HCT116 (cell line): ENCODE measurements around the gene ZNRF3. TPM values are rescaled to one million over a fixed set of nuclear protein-coding genes. Genes with fewer than 3 reads are reported as not detected.
A peak's percentile ranks its signal among the peaks of the same experiment; 100 is the strongest.

Source experiments
- ATAC-seq: fragments of 200-7000 bp; cut with Tn5 transposase; 2 replicates; pipeline ENCODE4 v1.9.1; 2020; ENCODE audit warnings: mild to moderate bottlenecking, moderate library complexity
- BruUV-seq: library from RNA; stranded (reverse); fragments of 400-500 nt; replicated peaks from 2 replicates; lab custom pipeline; 2021; lab: Mats Ljungman, UMichigan
- CTCF ChIA-PET: fragments of 300-600 bp; sonication (Branson Sonifier 250); formaldehyde crosslinking; loops from one replicate; lab custom pipeline; 2021; ENCODE audit warnings: antibody characterized with exemption; lab: Charles Lee
- POLR2A ChIA-PET: fragments of 300-600, 350-600 bp; sonication (Branson Sonifier 250); formaldehyde crosslinking; loops from one replicate; lab custom pipeline; 2021; ENCODE audit warnings: antibody characterized with exemption; lab: Charles Lee
- RAD21 ChIA-PET, 2 experiments: fragments of 300-600 bp; sonication (Branson Sonifier 250); formaldehyde crosslinking; loops; one replicate each; lab custom pipeline; 2023; ENCODE audit warnings: low total read pairs in 2 of 2; ENCODE audit not compliant: uncharacterized antibody in 2 of 2, unreplicated experiment in 2 of 2, low non-redundant PET in 1 of 2; lab: Charles Lee
- DNase-seq: peaks from one replicate; pipeline ENCODE4 v3.0.0-alpha.2; 2010; ENCODE audit warnings: low read depth, low spot score
- H2AFZ ChIP-seq: fragments of 200-600 bp; shearing (Covaris generic), sonication (generic); 2 replicates; pipeline ENCODE4 v1.6.1; 2017; ENCODE audit warnings: low read depth, mixed run types, mixed read lengths, antibody characterized with exemption, low read length; ENCODE audit not compliant: poor library complexity, severe bottlenecking
- H3K27ac ChIP-seq: 2 replicates; pipeline ENCODE4 v1.5.1; 2012; ENCODE audit warnings: low read depth, low read length
- H3K27me3 ChIP-seq: fragments of 200-600 bp; sonication (generic); 2 replicates; pipeline ENCODE4 v1.6.1; 2016; ENCODE audit warnings: mixed run types, low read length, mixed read lengths; ENCODE audit not compliant: insufficient read depth
- H3K36me3 ChIP-seq, 2 experiments: fragments of 200-500 bp in 1 of 2; fragments of 200-600 bp in 1 of 2; sonication (Bioruptor generic) in 1 of 2; sonication (generic) in 1 of 2; 2 replicates each; pipeline versions ENCODE4 v1.5.1 to v1.6.1; 2014 to 2016; ENCODE audit warnings: low read length in 2 of 2, inconsistent platforms in 1 of 2, mixed read lengths in 1 of 2, mixed run types in 1 of 2; ENCODE audit not compliant: insufficient read depth in 2 of 2, control insufficient read depth in 1 of 2
- H3K4me1 ChIP-seq, 2 experiments: fragments of 200-600 bp in 1 of 2; sonication (generic) in 1 of 2; 2 replicates each; pipeline versions ENCODE4 v1.5.1 to v1.6.1; 2012 to 2017; ENCODE audit warnings: low read length in 2 of 2, inconsistent platforms in 1 of 2, mild to moderate bottlenecking in 1 of 2, mixed read lengths in 1 of 2, mixed run types in 1 of 2, moderate library complexity in 1 of 2; ENCODE audit not compliant: insufficient read depth in 2 of 2, control insufficient read depth in 1 of 2
- H3K4me2 ChIP-seq: fragments of 200-600 bp; sonication (generic); 2 replicates; pipeline ENCODE4 v1.6.1; 2017; ENCODE audit warnings: mixed run types, low read length, mixed read lengths
- H3K4me3 ChIP-seq, 2 experiments: fragments of 200-600 bp in 1 of 2; sonication (generic) in 1 of 2; replicated peaks in 1 of 2; 2 replicates each; pipeline ENCODE4 v1.5.1; 2011 to 2016; ENCODE audit warnings: low read length in 2 of 2, control low read depth in 1 of 2, low read depth in 1 of 2, mild to moderate bottlenecking in 1 of 2, mixed read lengths in 1 of 2, mixed run types in 1 of 2
- H3K79me2 ChIP-seq: fragments of 200-600 bp; sonication (generic); 2 replicates; pipeline ENCODE4 v1.6.1; 2017; ENCODE audit warnings: mild to moderate bottlenecking, mixed run types, low read length, moderate library complexity, mixed read lengths; ENCODE audit not compliant: insufficient read depth
- H3K9ac ChIP-seq: fragments of 200-600 bp; sonication (generic); 2 replicates; pipeline ENCODE4 v1.6.1; 2016; ENCODE audit warnings: low read length, mixed read lengths
- H3K9me2 ChIP-seq: fragments of 200-600 bp; sonication (generic), shearing (Covaris generic); 2 replicates; pipeline ENCODE4 v1.6.1; 2017; ENCODE audit warnings: mixed run types, mild to moderate bottlenecking, moderate library complexity; ENCODE audit not compliant: insufficient read depth
- H3K9me3 ChIP-seq, 2 experiments: fragments of 200-500 bp in 1 of 2; fragments of 200-600 bp in 1 of 2; sonication (Bioruptor generic) in 1 of 2; sonication (generic) in 1 of 2; 2 replicates each; pipeline ENCODE4 v1.6.1; 2014 to 2017; ENCODE audit warnings: low read length in 2 of 2, mixed read lengths in 2 of 2, inconsistent platforms in 1 of 2, low read depth in 1 of 2, mild to moderate bottlenecking in 1 of 2, mixed run types in 1 of 2, moderate library complexity in 1 of 2; ENCODE audit not compliant: control insufficient read depth in 1 of 2, insufficient read depth in 1 of 2
- H4K20me1 ChIP-seq: fragments of 200-600 bp; sonication (generic), shearing (Covaris generic); 2 replicates; pipeline ENCODE4 v1.6.1; 2017; ENCODE audit warnings: mixed run types, mild to moderate bottlenecking, moderate library complexity; ENCODE audit not compliant: insufficient read depth
- CBX3 ChIP-seq: IDR thresholded peaks from 2 replicates; pipeline ENCODE4 v1.6.1; 2012; ENCODE audit warnings: low read depth
- CTCF ChIP-seq, 3 experiments: fragments of 200-600 bp in 1 of 3; sonication (generic) in 1 of 3; IDR thresholded peaks in 2 of 3; conservative IDR thresholded peaks in 1 of 3; 2 replicates each; pipeline ENCODE4 v1.5.1; 2012 to 2017; ENCODE audit warnings: low read depth in 2 of 3, low read length in 2 of 3, antibody characterized with exemption in 1 of 3, borderline replicate concordance in 1 of 3, control low read depth in 1 of 3, mild to moderate bottlenecking in 1 of 3, mixed read lengths in 1 of 3, mixed run types in 1 of 3, moderate library complexity in 1 of 3; ENCODE audit not compliant: insufficient read depth in 1 of 3
- SIN3A ChIP-seq: IDR thresholded peaks from 2 replicates; pipeline ENCODE4 v1.6.1; 2012; ENCODE audit warnings: low read depth
- SP1 ChIP-seq: IDR thresholded peaks from 2 replicates; pipeline ENCODE4 v1.6.1; 2012; ENCODE audit warnings: low read depth
- ZBTB33 ChIP-seq: IDR thresholded peaks from 2 replicates; pipeline ENCODE4 v1.6.1; 2011; ENCODE audit warnings: mild to moderate bottlenecking, low read length, moderate library complexity; ENCODE audit not compliant: insufficient replicate concordance; ENCODE audit errors: extremely low read depth
- intact Hi-C: fragments of 100-400 bp; cut with micrococcal nuclease; formaldehyde crosslinking; loops from 2 replicates; pipeline ENCODE4 v1.10.0; 2022
- total RNA-seq: library from RNA; stranded (reverse); gene quantifications from one replicate; pipeline ENCODE4 v1.2.1, GENCODE V29; 2021; ENCODE audit not compliant: unreplicated experiment

The ZNRF3 gene
- total RNA-seq, 1 experiment from 2014 or later = 12.2 TPM

- no peaks in the 10 kb centered on the region for H3K9me3 ChIP-seq
- peak overlapping the region; percentile 54; the same call in 1 of the 2 replicates for H3K27ac ChIP-seq
- ChIA-PET CTCF (no interaction called here), RAD21 (no interaction called here), POLR2A (no interaction called here)
- intact Hi-C loops = no loop called here
- no peak overlapping the region for H3K9ac ChIP-seq
- peaks cover 31 to 61% of the 10 kb centered on the region in 2 experiments for H3K4me1 ChIP-seq
- no peaks in the 10 kb centered on the region for H3K27me3 ChIP-seq
- H3K79me2 ChIP-seq = peaks cover 89% of the 10 kb centered on the region
- ATAC-seq = no peak
- peaks cover 5% of the 10 kb centered on the region; the same call in 1 of the 2 replicates for H4K20me1 ChIP-seq
- H2AFZ ChIP-seq = no peak overlapping the region
- H3K4me2 ChIP-seq = no peak overlapping the region
- no peak overlapping the region for H3K4me3 ChIP-seq
- DNase-seq = no peak
- BruUV-seq = no TSS peak
- no peaks in the 10 kb centered on the region for H3K36me3 ChIP-seq
- TF ChIP-seq SP1 = no peak
- H3K9me2 ChIP-seq = no peaks in the 10 kb centered on the region
These were observed 19.7 kb downstream of the ZNRF3 start for GRCh38 chr22:28903080-28903479.

- H2AFZ ChIP-seq = no peak overlapping the region
- H3K9me2 ChIP-seq = no peaks in the 10 kb centered on the region
- no peaks in the 10 kb centered on the region for H3K9me3 ChIP-seq
- ChIA-PET RAD21 (interaction anchor here in 1 of 2 experiments (0.6 kb wide), 1 partner anchor 48 kb away, joined by 3 read pairs; no protein-coding TSS in a partner anchor), POLR2A (interaction anchor here (1.2 kb wide), 1 partner anchor 14 kb away, joined by 3 read pairs; no protein-coding TSS in a partner anchor), CTCF (no interaction called here)
- H3K4me2 ChIP-seq = 0 out of 2 replicates have a peak overlapping the region, but pooled peaks have one; percentile 2
- H3K9ac ChIP-seq = no peak overlapping the region
- no peaks in the 10 kb centered on the region for H3K36me3 ChIP-seq
- DNase-seq (no peak), ATAC-seq (no peak)
- peaks cover 5% of the 10 kb centered on the region; the same call in 1 of the 2 replicates for H4K20me1 ChIP-seq
- peak overlapping the region; percentile 54; the same call in 1 of the 2 replicates for H3K27ac ChIP-seq
- TF ChIP-seq CBX3 = no peak
- no peak for TF ChIP-seq ZBTB33
- no peak for TF ChIP-seq CTCF (IDR thresholded peaks at IDR 0.05 in 2 of 3, conservative IDR thresholded peaks at IDR 0.05 in 1 of 3; ENCODE audit: borderline replicate concordance in 1 of 3, insufficient read depth in 1 of 3, low read depth in 2 of 3, low read length in 2 of 3)
- no peak for TF ChIP-seq SIN3A
- peaks cover 37 to 65% of the 10 kb centered on the region in 2 experiments for H3K4me1 ChIP-seq
- no peak overlapping the region for H3K4me3 ChIP-seq
- H3K79me2 ChIP-seq = peaks cover 89% of the 10 kb centered on the region
- intact Hi-C loops = no loop called here
- BruUV-seq = no TSS peak
- no peaks in the 10 kb centered on the region for H3K27me3 ChIP-seq
These were observed 20.4 kb downstream of the ZNRF3 start for GRCh38 chr22:28903729-28904128.
